ENCODE results near the gene NFXL1. TPM values are rescaled to one million over a fixed set of nuclear protein-coding genes. Genes with fewer than 3 reads are reported as not detected.
"Not testable (repeated sequence)": the region's sequence is repeated elsewhere in the genome, so short reads cannot be mapped to it uniquely, and the experiment has no call there.

The NFXL1 gene
- total RNA-seq, 5 donors from 2014 or later (not counting 1 experiment from before 2014, with no cell fraction given) = 11.6 to 17.9 (median 16.1) TPM

- H3K9me3 ChIP-seq; H3K4me3 ChIP-seq (ENCODE audit: control insufficient read depth in 1 of 2, extremely low read depth in 1 of 2, low read length in 1 of 2); H3K9me3 Mint-ChIP-seq; H3K4me1 Mint-ChIP-seq; H3K27ac Mint-ChIP-seq; POLR2A ChIA-PET; DNase-seq; H3K36me3 Mint-ChIP-seq; H3K36me3 ChIP-seq (ENCODE audit: control insufficient read depth in 2 of 2, extremely low read depth in 1 of 2, insufficient read depth in 1 of 2, low read length in 1 of 2); H3K4me1 ChIP-seq (ENCODE audit: control insufficient read depth in 1 of 2, extremely low read depth in 1 of 2, insufficient read depth in 2 of 2, low read length in 2 of 2); H3K27ac ChIP-seq (ENCODE audit: low read length); H3K4me3 Mint-ChIP-seq; ATAC-seq (replicated peaks in 1 of 4): not testable (repeated sequence)
- CTCF ChIA-PET = interaction anchor here in 1 of 2 donors (0.6 kb wide), 1 partner anchor 256 kb away, joined by 3 read pairs; no protein-coding TSS in a partner anchor
- 76% methylated on average over 16 of the region's 17 CpGs for WGBS (ENCODE audit: insufficient coverage)
- peaks cover 0 to 11% of the 10 kb centered on the region in 2 experiments for H3K27me3 ChIP-seq (replicated peaks in 1 of 2; ENCODE audit: control insufficient read depth in 2 of 2, extremely low read depth in 1 of 2, insufficient read depth in 2 of 2, low read length in 1 of 2)
- H3K27me3 Mint-ChIP-seq = peaks cover 12 to 27% of the 10 kb centered on the region in 2 donors
These were observed 8.3 kb upstream of the NFXL1 start for GRCh38 chr4:47922436-47923260.

- H3K4me1 Mint-ChIP-seq = peaks cover 18 to 24% (median 23%) of the 10 kb centered on the region in 3 donors
- H3K9me3 ChIP-seq; POLR2A ChIA-PET; H3K27ac ChIP-seq (ENCODE audit: low read length); DNase-seq; H3K4me3 Mint-ChIP-seq; H3K9me3 Mint-ChIP-seq; H3K36me3 ChIP-seq (ENCODE audit: control insufficient read depth in 2 of 2, extremely low read depth in 1 of 2, insufficient read depth in 1 of 2, low read length in 1 of 2); H3K4me3 ChIP-seq (ENCODE audit: control insufficient read depth in 1 of 2, extremely low read depth in 1 of 2, low read length in 1 of 2); ATAC-seq (replicated peaks in 1 of 4); H3K36me3 Mint-ChIP-seq; H3K27ac Mint-ChIP-seq; H3K27me3 ChIP-seq (replicated peaks in 1 of 2; ENCODE audit: control insufficient read depth in 2 of 2, extremely low read depth in 1 of 2, insufficient read depth in 2 of 2, low read length in 1 of 2); H3K27me3 Mint-ChIP-seq: not testable (repeated sequence)
- CTCF ChIA-PET = interaction anchor here in 1 of 2 donors (0.6 to 1.6 kb wide), 2 partner anchors 215 to 222 kb away, joined by 3 read pairs; no protein-coding TSS in a partner anchor
- no CpG with 5 or more reads among the region's 1 CpG for WGBS (ENCODE audit: insufficient coverage)
- H3K4me1 ChIP-seq (ENCODE audit: control insufficient read depth in 1 of 2, extremely low read depth in 1 of 2, insufficient read depth in 2 of 2, low read length in 2 of 2) = peaks cover 10 to 12% of the 10 kb centered on the region in 2 experiments
These were observed 2.8 kb upstream of the NFXL1 start for GRCh38 chr4:47917163-47917562.

DNA sequence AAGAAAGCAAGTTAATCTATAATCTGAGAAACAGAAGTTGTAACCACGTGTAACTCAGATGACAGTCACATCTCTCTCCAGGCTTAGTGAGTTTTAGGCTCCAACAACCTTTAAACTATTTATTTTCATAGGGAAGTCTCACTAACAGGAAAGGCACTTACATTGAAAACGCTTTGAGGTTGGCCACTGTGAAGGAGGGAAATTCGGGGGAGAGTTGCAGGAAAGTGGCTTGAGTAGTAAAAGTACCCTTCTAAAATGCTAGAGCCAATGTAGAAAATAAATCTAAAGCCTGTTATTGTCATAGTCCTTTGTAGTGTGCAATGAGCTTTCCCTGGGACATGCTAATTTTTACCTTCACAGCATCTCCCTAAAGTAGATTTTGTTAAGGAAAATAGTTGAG, 995 bp upstream of the NFXL1 start:
- Histone ChIP-seq H3K27me3 (replicated peaks in 1 of 2; ENCODE audit: control insufficient read depth in 2 of 2, extremely low read depth in 1 of 2, insufficient read depth in 2 of 2, low read length in 1 of 2) (no peaks in the 10 kb centered on the region), H3K9me3 (no peaks in the 10 kb centered on the region), H3K36me3 (ENCODE audit: control insufficient read depth in 2 of 2, extremely low read depth in 1 of 2, insufficient read depth in 1 of 2, low read length in 1 of 2) (no peaks in the 10 kb centered on the region), H3K4me1 (ENCODE audit: control insufficient read depth in 1 of 2, extremely low read depth in 1 of 2, insufficient read depth in 2 of 2, low read length in 2 of 2) (peaks cover 10 to 12% of the 10 kb centered on the region in 2 experiments), H3K4me3 (ENCODE audit: control insufficient read depth in 1 of 2, extremely low read depth in 1 of 2, low read length in 1 of 2) (no peak overlapping the region), H3K27ac (ENCODE audit: low read length) (no peak overlapping the region)
- H3K27me3 Mint-ChIP-seq = no peaks in the 10 kb centered on the region
- DNase-seq (no peak), ATAC-seq (replicated peaks in 1 of 4) (no peak)
- peak overlapping the region in 2 of 3 donors; percentile 95 to 98 for H3K4me3 Mint-ChIP-seq
- peaks cover 31 to 38% (median 34%) of the 10 kb centered on the region in 3 donors for H3K4me1 Mint-ChIP-seq
- POLR2A ChIA-PET = no interaction called here
- no CpG with 5 or more reads among the region's 3 CpGs for WGBS (ENCODE audit: insufficient coverage)
- no peak overlapping the region for H3K27ac Mint-ChIP-seq
- H3K36me3 Mint-ChIP-seq = peaks cover 13% of the 10 kb centered on the region
- H3K9me3 Mint-ChIP-seq = peaks cover 0 to 5% (median 0%) of the 10 kb centered on the region in 3 donors
- CTCF ChIA-PET = interaction anchor here in 1 of 2 donors (0.9 to 1.4 kb wide), 4 partner anchors 11 to 76 kb away, joined by 3 to 6 read pairs (median 4); no protein-coding TSS in a partner anchor

DNA sequence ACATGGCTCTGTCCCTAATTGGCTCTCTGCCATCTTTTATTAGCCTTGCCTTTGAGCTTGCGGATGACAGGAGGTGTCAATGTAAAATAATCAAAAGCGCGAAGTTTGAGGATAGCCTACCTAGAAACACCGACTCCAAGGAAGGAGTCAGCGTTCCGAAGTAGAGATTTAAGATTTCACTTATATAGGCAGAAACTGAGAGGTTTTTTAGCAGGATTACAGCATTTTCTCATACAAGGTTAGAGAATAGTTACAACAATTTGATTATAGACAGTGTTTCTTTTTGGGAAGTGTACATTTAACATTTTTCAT, 499 bp upstream of the NFXL1 start:
- Histone ChIP-seq H3K27ac (ENCODE audit: low read length) (peak overlapping the region; percentile 16), H3K36me3 (ENCODE audit: control insufficient read depth in 2 of 2, extremely low read depth in 1 of 2, insufficient read depth in 1 of 2, low read length in 1 of 2) (peaks cover 0 to 3% of the 10 kb centered on the region in 2 donors), H3K4me3 (ENCODE audit: control insufficient read depth in 1 of 2, extremely low read depth in 1 of 2, low read length in 1 of 2) (peak overlapping the region; percentile 66 to 87), H3K9me3 (no peaks in the 10 kb centered on the region), H3K27me3 (replicated peaks in 1 of 2; ENCODE audit: control insufficient read depth in 2 of 2, extremely low read depth in 1 of 2, insufficient read depth in 2 of 2, low read length in 1 of 2) (no peaks in the 10 kb centered on the region), H3K4me1 (ENCODE audit: control insufficient read depth in 1 of 2, extremely low read depth in 1 of 2, insufficient read depth in 2 of 2, low read length in 2 of 2) (peaks cover 10 to 12% of the 10 kb centered on the region in 2 experiments)
- DNase-seq = no peak
- ATAC-seq (replicated peaks in 1 of 4) = peak in 3 of 4 experiments; percentile 13 to 30 (median 25)
- peak overlapping the region; percentile 93 to 98 (median 95) for H3K4me3 Mint-ChIP-seq
- CTCF ChIA-PET = interaction anchor here (0.6 to 1.4 kb wide), 4 partner anchors 11 to 75 kb away, joined by 3 to 6 read pairs (median 4); no protein-coding TSS in a partner anchor
- POLR2A ChIA-PET = no interaction called here
- peaks cover 31 to 38% (median 36%) of the 10 kb centered on the region in 3 donors for H3K4me1 Mint-ChIP-seq
- peaks cover 0 to 5% (median 0%) of the 10 kb centered on the region in 3 donors for H3K9me3 Mint-ChIP-seq
- H3K27me3 Mint-ChIP-seq = no peaks in the 10 kb centered on the region
- H3K36me3 Mint-ChIP-seq = peaks cover 18% of the 10 kb centered on the region
- 0% methylated on average over 6 of the region's 6 CpGs for WGBS (ENCODE audit: insufficient coverage)
- H3K27ac Mint-ChIP-seq = peak overlapping the region; percentile 9 to 88

- ChIA-PET CTCF (interaction anchor here in 1 of 2 donors (1.4 kb wide), 2 partner anchors 20 to 74 kb away, joined by 5 to 6 read pairs; no protein-coding TSS in a partner anchor), POLR2A (interaction anchor here (0.6 to 0.7 kb wide), 3 partner anchors 120 to 514 kb away, joined by 3 to 5 read pairs (median 3); no protein-coding TSS in a partner anchor)
- Histone ChIP-seq H3K4me3 (ENCODE audit: control insufficient read depth in 1 of 2, extremely low read depth in 1 of 2, low read length in 1 of 2) (peak overlapping the region; percentile 87 to 94), H3K9me3 (no peaks in the 10 kb centered on the region), H3K36me3 (ENCODE audit: control insufficient read depth in 2 of 2, extremely low read depth in 1 of 2, insufficient read depth in 1 of 2, low read length in 1 of 2) (peaks cover 0 to 4% of the 10 kb centered on the region in 2 donors), H3K4me1 (ENCODE audit: control insufficient read depth in 1 of 2, extremely low read depth in 1 of 2, insufficient read depth in 2 of 2, low read length in 2 of 2) (peaks cover 10 to 12% of the 10 kb centered on the region in 2 experiments), H3K27ac (ENCODE audit: low read length) (peak overlapping the region; percentile 70), H3K27me3 (replicated peaks in 1 of 2; ENCODE audit: control insufficient read depth in 2 of 2, extremely low read depth in 1 of 2, insufficient read depth in 2 of 2, low read length in 1 of 2) (no peaks in the 10 kb centered on the region)
- Mint-ChIP-seq H3K27ac (peak overlapping the region; percentile 91 to 97), H3K9me3 (peaks cover 0 to 5% (median 0%) of the 10 kb centered on the region in 3 donors), H3K27me3 (no peaks in the 10 kb centered on the region), H3K4me1 (peaks cover 31 to 40% (median 40%) of the 10 kb centered on the region in 3 donors), H3K36me3 (peaks cover 23% of the 10 kb centered on the region), H3K4me3 (peak overlapping the region; percentile 93 to 98 (median 95))
- under 1% methylated on average over 22 of the region's 29 CpGs for WGBS (ENCODE audit: insufficient coverage)
- DNase-seq = peak in 27 of 35 experiments; percentile 1 to 42 (median 8)
- ATAC-seq (replicated peaks in 1 of 4) = peak in 3 of 4 experiments; percentile 9 to 21 (median 13)
These were observed 543 bp downstream of the NFXL1 start for GRCh38 chr4:47913861-47914219.

DNA sequence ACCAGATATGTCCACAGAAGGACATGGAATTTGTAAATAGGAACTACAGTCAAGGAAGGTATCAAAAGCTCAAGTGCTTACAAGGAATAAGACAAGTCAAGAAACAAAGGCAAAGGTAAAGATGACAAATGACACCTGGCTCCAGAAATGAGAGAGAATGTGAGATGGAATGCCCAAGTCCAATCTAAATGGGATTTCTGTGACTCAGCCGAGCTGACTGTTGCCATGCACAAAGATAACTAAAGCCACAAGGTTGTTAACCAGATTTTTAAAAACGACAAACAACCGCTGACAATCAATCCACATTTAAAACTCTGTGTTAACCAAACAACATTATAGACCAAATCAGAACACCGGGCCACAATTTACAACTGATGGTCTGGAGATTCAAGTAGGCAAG, 1.1 kb downstream of the NFXL1 start:
- WGBS (ENCODE audit: insufficient coverage) = 29% methylated on average over 1 of the region's 4 CpGs
- Histone ChIP-seq H3K9me3 (no peaks in the 10 kb centered on the region), H3K27me3 (replicated peaks in 1 of 2; ENCODE audit: control insufficient read depth in 2 of 2, extremely low read depth in 1 of 2, insufficient read depth in 2 of 2, low read length in 1 of 2) (no peaks in the 10 kb centered on the region), H3K36me3 (ENCODE audit: control insufficient read depth in 2 of 2, extremely low read depth in 1 of 2, insufficient read depth in 1 of 2, low read length in 1 of 2) (peaks cover 0 to 4% of the 10 kb centered on the region in 2 donors), H3K27ac (ENCODE audit: low read length) (no peak overlapping the region), H3K4me3 (ENCODE audit: control insufficient read depth in 1 of 2, extremely low read depth in 1 of 2, low read length in 1 of 2) (peak overlapping the region; percentile 87 to 94), H3K4me1 (ENCODE audit: control insufficient read depth in 1 of 2, extremely low read depth in 1 of 2, insufficient read depth in 2 of 2, low read length in 2 of 2) (peaks cover 10 to 12% of the 10 kb centered on the region in 2 experiments)
- no peak for ATAC-seq (replicated peaks in 1 of 4)
- Mint-ChIP-seq H3K36me3 (peaks cover 26% of the 10 kb centered on the region), H3K9me3 (no peaks in the 10 kb centered on the region), H3K27ac (peak overlapping the region; percentile 91 to 97), H3K4me3 (peak overlapping the region; percentile 93 to 98 (median 95)), H3K27me3 (no peaks in the 10 kb centered on the region), H3K4me1 (peaks cover 34 to 42% (median 40%) of the 10 kb centered on the region in 3 donors)
- DNase-seq = no peak
- ChIA-PET POLR2A (interaction anchor here in 1 of 2 donors (0.6 kb wide), 1 partner anchor 414 kb away, joined by 5 read pairs; no protein-coding TSS in a partner anchor), CTCF (no interaction called here)

All from T-cell (primary cell).